Measurements from ENCODE around the gene NDRG4. TPM values are rescaled to one million over a fixed set of nuclear protein-coding genes. Genes with fewer than 3 reads are reported as not detected.

The NDRG4 gene
- total and polyA plus RNA-seq, 2 donors (not counting 3 experiments of a cell fraction or from before 2014, with no cell fraction given): 35.8 to 74.3 TPM

GRCh38 chr16:58503863-58504688, 4.1 kb downstream of the NDRG4 start:
- Histone ChIP-seq H3K9me1 (replicated peaks; ENCODE audit: control insufficient read depth, extremely low read depth, insufficient read depth, low read length) (no peaks in the 10 kb centered on the region), H3K79me2 (ENCODE audit: control insufficient read depth, insufficient read depth, low read length) (no peaks in the 10 kb centered on the region), H3K36me3 (ENCODE audit: control insufficient read depth in 2 of 2, extremely low read depth in 1 of 2, insufficient read depth in 2 of 2, low read length in 2 of 2) (peaks cover 0 to 22% of the 10 kb centered on the region in 2 experiments), H3K4me3 (replicated peaks in 1 of 3; ENCODE audit: insufficient read depth in 1 of 3, low read depth in 1 of 3, low read length in 3 of 3) (no peak overlapping the region), H3K9me3 (replicated peaks; ENCODE audit: control insufficient read depth, insufficient read depth, low read length) (no peaks in the 10 kb centered on the region), H3K9ac (replicated peaks; ENCODE audit: extremely low read depth, insufficient read depth, low read length) (no peak overlapping the region), H3K27me3 (ENCODE audit: control insufficient read depth in 2 of 2, insufficient read depth in 2 of 2, low read length in 2 of 2) (no peaks in the 10 kb centered on the region), H3K4me1 (ENCODE audit: control insufficient read depth, extremely low read depth, insufficient read depth, low read length) (no peaks in the 10 kb centered on the region), H2AFZ (ENCODE audit: low read depth, low read length) (no peak overlapping the region), H4K20me1 (replicated peaks; ENCODE audit: control insufficient read depth, extremely low read depth, insufficient read depth, low read length) (no peaks in the 10 kb centered on the region), H3K4me2 (ENCODE audit: insufficient read depth, low read length) (no peak overlapping the region), H3K27ac (ENCODE audit: insufficient read depth, low read depth, low read length) (no peak overlapping the region)
- intact Hi-C loops (cut with micrococcal nuclease): no loop called here
- ChIA-PET POLR2A (no interaction called here), CTCF (interaction anchor here (1.4 to 2.3 kb wide), 2 partner anchors 9 to 16 kb away, joined by 4 to 7 read pairs; no protein-coding TSS in a partner anchor)
- no peak for TF ChIP-seq POLR2A (IDR thresholded peaks at IDR 0.05; ENCODE audit: low read depth, low read length)
- no peak for TF ChIP-seq MYC (IDR thresholded peaks at IDR 0.05; ENCODE audit: low read depth, low read length)
- TF ChIP-seq CTCF (IDR thresholded peaks at IDR 0.05; ENCODE audit: extremely low read depth in 1 of 2, insufficient read depth in 1 of 2, low read depth in 1 of 2, low read length in 2 of 2): no peak
- no peak for TF ChIP-seq EZH2 (IDR thresholded peaks at IDR 0.05; ENCODE audit: borderline replicate concordance, low read depth, low read length, severe bottlenecking)
- no peak for TF ChIP-seq POLR2AphosphoS5 (IDR thresholded peaks at IDR 0.05; ENCODE audit: insufficient read depth, low read depth, low read length)
- TF ChIP-seq FOS (IDR thresholded peaks at IDR 0.05; ENCODE audit: borderline replicate concordance, insufficient read depth, low read length): no peak
- TF ChIP-seq JUN (IDR thresholded peaks at IDR 0.05; ENCODE audit: borderline replicate concordance, insufficient read depth, insufficient read length, low read depth): no peak
- no peak for TF ChIP-seq MAX (IDR thresholded peaks at IDR 0.05; ENCODE audit: insufficient read depth, insufficient read length)
- no peak for TF ChIP-seq GATA2 (IDR thresholded peaks at IDR 0.05; ENCODE audit: insufficient read depth, insufficient read length, low read depth, low read length)
- dilution Hi-C loops (cut with MboI; ENCODE audit: extremely low pct_ligation_motif_present, low sequenced_read_pairs): no loop called here
- FAIRE-seq (no peak), DNase-seq (ENCODE audit: low read depth, low spot score) (no peak)
- no TSS peak for BruUV-seq (replicated peaks)

Measured in endothelial cell of umbilical vein (primary cell).